Calu3 (cell line): ENCODE results near the gene PRR33. TPM values are rescaled to one million over a fixed set of nuclear protein-coding genes. Genes with fewer than 3 reads are reported as not detected.

Source experiments
- BruUV-seq: library from RNA; stranded (reverse); fragments of 400-500 nt; replicated peaks from 2 replicates; lab custom pipeline; 2021; lab: Mats Ljungman, UMichigan
- CTCF ChIA-PET: fragments of 300-600 bp; sonication (Branson Sonifier 250); formaldehyde crosslinking; loops from one replicate; lab custom pipeline; 2022; ENCODE audit warnings: antibody characterized with exemption; lab: Charles Lee
- DNase-seq: peaks from one replicate; pipeline ENCODE4 v3.0.0; 2022
- H3K27ac Mint-ChIP-seq: one replicate; pipeline ENCODE4 v1.8.0; 2022; ENCODE audit warnings: mixed read lengths; ENCODE audit not compliant: unreplicated experiment
- H3K27me3 Mint-ChIP-seq: one replicate; pipeline ENCODE4 v1.8.0; 2022; ENCODE audit warnings: mixed read lengths; ENCODE audit not compliant: unreplicated experiment
- H3K36me3 Mint-ChIP-seq: one replicate; pipeline ENCODE4 v1.8.0; 2022; ENCODE audit warnings: mild to moderate bottlenecking, moderate library complexity, mixed read lengths; ENCODE audit not compliant: insufficient read depth, unreplicated experiment
- H3K4me1 Mint-ChIP-seq: one replicate; pipeline ENCODE4 v1.8.0; 2022; ENCODE audit warnings: mild to moderate bottlenecking, low read depth, mixed read lengths; ENCODE audit not compliant: unreplicated experiment
- H3K4me3 Mint-ChIP-seq: one replicate; pipeline ENCODE4 v1.8.0; 2022; ENCODE audit warnings: mild to moderate bottlenecking, low read depth, moderate library complexity, mixed read lengths; ENCODE audit not compliant: unreplicated experiment
- H3K9me3 Mint-ChIP-seq: one replicate; pipeline ENCODE4 v1.8.0; 2022; ENCODE audit warnings: low read depth, mixed read lengths; ENCODE audit not compliant: unreplicated experiment
- intact Hi-C: fragments of 100-400 bp; cut with micrococcal nuclease; formaldehyde crosslinking; loops from one replicate; pipeline ENCODE4 v1.10.0; 2022; ENCODE audit not compliant: unreplicated experiment
- total RNA-seq: library from RNA; stranded (reverse); gene quantifications from 2 replicates; pipeline ENCODE4 v1.2.3, GENCODE V29; 2022
- TF ChIP-seq, protein P1 (sequence below): fragments of 200-600 bp; IDR thresholded peaks from one replicate; pipeline ENCODE4 v1.8.0; 2022; ENCODE audit warnings: antibody characterized with exemption; ENCODE audit not compliant: unreplicated experiment

Gene PRR33
- total RNA-seq, 1 experiment from 2014 or later: not detected

DNA sequence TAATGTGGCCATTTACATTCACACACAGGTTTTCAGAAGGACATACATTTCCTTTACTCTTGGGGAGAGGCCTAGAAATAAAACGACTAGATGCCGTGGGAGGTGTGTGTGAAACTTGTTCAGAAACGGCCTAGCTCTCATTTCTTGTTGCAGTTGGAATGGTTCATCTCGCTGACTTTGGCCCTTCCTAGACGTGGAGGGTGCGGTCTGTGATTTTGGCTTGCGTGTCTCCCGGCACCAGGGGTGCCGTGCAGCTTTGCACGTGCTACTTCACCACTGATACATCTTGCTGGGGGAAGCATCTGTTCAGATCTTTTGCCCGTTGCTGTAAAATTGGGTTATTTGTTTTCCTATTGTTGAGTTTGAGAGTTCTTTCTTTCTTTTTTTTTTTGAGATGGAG, 3.1 kb upstream of the PRR33 start:
- peaks cover 2% of the 10 kb centered on the region for H3K9me3 Mint-ChIP-seq
- peaks cover 72% of the 10 kb centered on the region for H3K27me3 Mint-ChIP-seq
- DNase-seq: no peak
- TF ChIP-seq, protein P1, sequence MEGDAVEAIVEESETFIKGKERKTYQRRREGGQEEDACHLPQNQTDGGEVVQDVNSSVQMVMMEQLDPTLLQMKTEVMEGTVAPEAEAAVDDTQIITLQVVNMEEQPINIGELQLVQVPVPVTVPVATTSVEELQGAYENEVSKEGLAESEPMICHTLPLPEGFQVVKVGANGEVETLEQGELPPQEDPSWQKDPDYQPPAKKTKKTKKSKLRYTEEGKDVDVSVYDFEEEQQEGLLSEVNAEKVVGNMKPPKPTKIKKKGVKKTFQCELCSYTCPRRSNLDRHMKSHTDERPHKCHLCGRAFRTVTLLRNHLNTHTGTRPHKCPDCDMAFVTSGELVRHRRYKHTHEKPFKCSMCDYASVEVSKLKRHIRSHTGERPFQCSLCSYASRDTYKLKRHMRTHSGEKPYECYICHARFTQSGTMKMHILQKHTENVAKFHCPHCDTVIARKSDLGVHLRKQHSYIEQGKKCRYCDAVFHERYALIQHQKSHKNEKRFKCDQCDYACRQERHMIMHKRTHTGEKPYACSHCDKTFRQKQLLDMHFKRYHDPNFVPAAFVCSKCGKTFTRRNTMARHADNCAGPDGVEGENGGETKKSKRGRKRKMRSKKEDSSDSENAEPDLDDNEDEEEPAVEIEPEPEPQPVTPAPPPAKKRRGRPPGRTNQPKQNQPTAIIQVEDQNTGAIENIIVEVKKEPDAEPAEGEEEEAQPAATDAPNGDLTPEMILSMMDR: no peak
- H3K36me3 Mint-ChIP-seq: no peaks in the 10 kb centered on the region
- CTCF ChIA-PET: no interaction called here
- no peaks in the 10 kb centered on the region for H3K4me1 Mint-ChIP-seq
- no TSS peak for BruUV-seq
- H3K4me3 Mint-ChIP-seq: no peak overlapping the region
- H3K27ac Mint-ChIP-seq: no peak overlapping the region
- intact Hi-C loops: no loop called here

DNA sequence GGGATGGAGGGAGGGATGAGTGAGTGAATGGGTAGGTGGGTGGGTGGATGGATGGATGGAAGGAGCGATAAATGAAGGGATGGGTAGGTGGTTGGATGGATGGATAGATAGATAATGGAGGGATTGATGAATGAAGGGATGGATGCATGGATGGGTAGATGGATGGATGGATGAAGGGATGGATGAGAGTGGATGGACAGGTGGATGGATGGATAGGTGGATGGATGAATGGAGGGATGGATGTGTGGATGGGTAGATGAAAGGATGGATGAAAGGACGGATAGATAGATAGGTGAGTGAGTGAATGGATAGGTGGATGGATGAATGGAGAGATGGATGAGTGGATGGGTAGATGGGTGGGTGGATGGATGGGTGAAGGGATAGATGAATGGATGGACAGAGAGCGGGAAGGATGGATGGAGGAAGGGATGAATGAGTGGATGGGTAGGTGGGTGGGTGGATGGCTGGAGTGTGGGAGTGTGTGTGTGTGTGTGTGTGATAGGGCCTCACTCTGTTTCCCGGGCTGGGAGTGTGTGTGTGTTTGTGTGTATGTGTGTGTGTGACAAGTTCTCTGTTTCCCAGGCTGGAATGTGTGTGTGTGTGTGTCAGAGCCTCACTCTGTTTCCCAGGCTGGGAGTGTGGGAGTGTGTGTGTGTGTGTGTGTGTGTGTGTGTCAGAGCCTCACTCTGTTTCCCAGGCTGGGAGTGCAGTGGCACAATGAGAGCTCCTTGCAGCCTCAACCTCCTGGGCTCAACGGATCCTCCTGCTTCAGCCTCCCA, 2.1 kb upstream of the PRR33 start:
- TF ChIP-seq, protein P1: no peak
- BruUV-seq: no TSS peak
- H3K4me1 Mint-ChIP-seq: no peaks in the 10 kb centered on the region
- intact Hi-C loops: no loop called here
- CTCF ChIA-PET: no interaction called here
- no peak for DNase-seq
- H3K36me3 Mint-ChIP-seq: no peaks in the 10 kb centered on the region
- peaks cover 68% of the 10 kb centered on the region for H3K27me3 Mint-ChIP-seq
- H3K9me3 Mint-ChIP-seq: peaks cover 2% of the 10 kb centered on the region
- no peak overlapping the region for H3K27ac Mint-ChIP-seq
- H3K4me3 Mint-ChIP-seq: no peak overlapping the region

DNA sequence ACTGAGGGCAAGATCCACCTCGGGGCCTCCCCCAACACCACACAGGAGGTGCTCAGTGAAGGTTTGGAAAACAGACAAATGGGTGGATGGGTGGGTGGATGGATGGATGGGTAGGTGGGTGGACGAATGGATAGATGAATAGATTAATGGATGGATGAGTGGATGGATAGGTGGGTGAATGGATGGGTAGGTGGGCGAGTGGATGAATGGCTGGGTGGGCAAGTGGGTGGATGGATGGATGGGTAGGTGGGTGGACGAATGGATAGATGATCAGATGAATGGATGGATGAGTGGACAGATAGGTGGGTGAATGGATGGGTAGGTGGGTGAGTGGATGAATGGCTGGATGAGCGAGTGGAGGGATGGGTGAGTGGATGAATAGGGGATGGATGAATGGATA, 863 bp upstream of the PRR33 start:
- H3K4me3 Mint-ChIP-seq: no peak overlapping the region
- no peak for DNase-seq
- TF ChIP-seq, protein P1: no peak
- peaks cover 68% of the 10 kb centered on the region for H3K27me3 Mint-ChIP-seq
- H3K27ac Mint-ChIP-seq: no peak overlapping the region
- no peaks in the 10 kb centered on the region for H3K36me3 Mint-ChIP-seq
- CTCF ChIA-PET: interaction anchor here (0.6 kb wide), 1 partner anchor 347 kb away, joined by 5 read pairs; no protein-coding TSS in a partner anchor
- BruUV-seq: no TSS peak
- H3K9me3 Mint-ChIP-seq: peaks cover 2% of the 10 kb centered on the region
- no peaks in the 10 kb centered on the region for H3K4me1 Mint-ChIP-seq
- intact Hi-C loops: no loop called here

DNA sequence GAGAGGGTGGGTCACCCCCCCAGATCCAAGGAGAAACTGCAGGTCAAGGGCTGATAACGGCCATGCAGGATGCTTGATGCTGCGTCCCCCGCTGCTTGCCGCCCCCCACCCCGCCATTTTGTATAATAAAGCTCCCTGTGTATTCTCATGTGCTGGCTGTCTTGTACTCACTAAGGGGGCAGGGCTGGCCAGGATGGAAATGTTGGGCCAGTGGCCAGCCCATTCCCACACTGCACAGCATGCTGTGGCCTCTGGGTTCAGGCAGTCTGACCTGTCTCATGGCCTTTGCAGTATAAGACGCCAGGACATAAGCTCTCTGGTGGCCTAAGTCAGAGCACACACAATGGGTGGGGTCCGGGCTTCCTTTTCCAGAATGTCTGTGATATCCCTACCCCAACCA, 421 bp upstream of the PRR33 start:
- H3K9me3 Mint-ChIP-seq: peaks cover 2% of the 10 kb centered on the region
- no peaks in the 10 kb centered on the region for H3K36me3 Mint-ChIP-seq
- TF ChIP-seq, protein P1: no peak
- CTCF ChIA-PET: interaction anchor here (0.6 kb wide), 1 partner anchor 346 kb away, joined by 5 read pairs; no protein-coding TSS in a partner anchor
- peaks cover 64% of the 10 kb centered on the region for H3K27me3 Mint-ChIP-seq
- intact Hi-C loops: no loop called here
- H3K4me3 Mint-ChIP-seq: no peak overlapping the region
- H3K4me1 Mint-ChIP-seq: no peaks in the 10 kb centered on the region
- no peak overlapping the region for H3K27ac Mint-ChIP-seq
- no TSS peak for BruUV-seq
- no peak for DNase-seq
